ENCODE measurements around the gene SEMA5A. TPM values are rescaled to one million over a fixed set of nuclear protein-coding genes. Genes with fewer than 3 reads are reported as not detected.

The SEMA5A gene
- polyA plus RNA-seq, 6 donors from 2014 or later, result not detected

DNA sequence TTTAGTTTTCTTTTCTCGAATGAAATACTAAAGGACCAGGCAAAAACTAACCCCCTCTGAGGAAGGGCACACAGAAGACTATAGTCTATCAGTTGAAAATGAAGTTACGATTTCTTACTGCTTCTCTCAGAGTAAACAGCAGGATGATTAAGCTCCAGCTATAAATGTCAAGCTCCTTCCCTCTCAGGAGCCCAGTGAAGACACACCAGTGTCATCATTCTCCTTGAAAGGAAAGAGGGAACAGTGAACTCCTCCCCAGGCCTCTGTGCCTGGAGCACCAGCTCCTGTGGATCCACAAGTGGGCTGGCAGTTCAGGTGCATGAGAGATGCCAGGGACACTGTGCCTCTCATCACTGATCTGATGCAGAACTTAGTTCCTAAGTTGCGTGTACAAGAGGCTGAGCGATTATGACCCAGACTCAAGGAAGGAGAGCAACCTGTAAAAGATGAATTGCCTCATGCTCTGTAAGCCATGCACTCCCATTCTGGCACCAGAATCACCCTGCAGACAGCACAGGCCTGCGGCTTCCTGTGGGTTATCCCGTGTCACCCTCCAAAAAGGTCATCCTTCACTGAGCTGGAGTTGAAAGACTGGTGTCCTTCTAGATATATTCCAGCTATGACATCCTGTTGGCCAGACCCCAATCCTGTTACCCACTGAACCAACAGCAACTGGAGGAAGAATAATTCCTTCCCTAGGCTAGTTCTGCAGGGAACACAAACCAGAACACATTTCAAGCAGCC is 394.0 kb downstream of the SEMA5A start:
- Mint-ChIP-seq H3K27me3 (no peaks in the 10 kb centered on the region), H3K36me3 (no peaks in the 10 kb centered on the region), H3K4me3 (no peak overlapping the region), H3K9me3 (peaks cover 0 to 5% (median 0%) of the 10 kb centered on the region in 7 donors), H3K27ac (no peak overlapping the region), H3K4me1 (no peaks in the 10 kb centered on the region)
- no peak for DNase-seq
- no peak for ATAC-seq (ENCODE audit: low read depth in 2 of 2)

DNA sequence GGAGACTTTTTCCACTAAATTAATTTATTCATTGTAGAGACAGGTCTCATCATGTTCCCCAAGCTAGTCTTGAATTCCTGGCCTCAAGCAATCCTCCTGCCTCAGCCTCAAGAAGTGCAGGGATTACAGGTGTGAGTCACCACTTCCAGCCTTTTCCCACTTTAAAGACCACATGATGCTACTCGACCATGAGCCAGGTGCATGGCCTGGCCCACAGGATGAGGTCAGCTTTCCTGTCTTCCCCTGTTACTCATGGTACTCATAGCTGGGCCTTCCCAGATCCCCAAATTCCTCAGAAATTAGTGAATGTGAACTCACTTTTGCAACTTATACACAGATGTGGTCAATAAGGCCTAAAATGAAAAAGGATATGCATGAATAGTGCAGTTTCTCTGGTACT is 395.9 kb downstream of the SEMA5A start:
- H3K36me3 Mint-ChIP-seq, result no peaks in the 10 kb centered on the region
- H3K9me3 Mint-ChIP-seq, result peaks cover 0 to 5% (median 0%) of the 10 kb centered on the region in 7 donors

DNA sequence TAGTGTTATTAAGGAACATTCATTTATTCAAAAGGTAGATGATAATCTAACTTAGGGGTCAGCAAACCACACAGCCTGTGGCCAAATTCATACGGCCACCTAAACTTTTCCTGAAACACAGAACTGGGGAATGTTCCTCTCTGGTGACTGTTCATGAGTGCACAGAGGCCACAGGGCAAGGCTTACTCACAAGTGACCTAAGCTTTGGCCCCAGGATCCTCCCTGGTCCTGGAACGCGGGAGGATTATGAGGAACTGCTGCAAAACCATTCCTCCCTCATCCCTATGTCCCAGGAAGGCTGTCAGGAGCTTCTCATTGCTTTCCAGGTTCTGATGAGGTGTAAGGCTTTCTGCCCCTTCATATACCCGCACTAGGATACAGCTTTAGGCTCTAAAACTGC is 397.6 kb downstream of the SEMA5A start:
- ATAC-seq (ENCODE audit: low read depth in 2 of 2) (no peak), DNase-seq (no peak)
- H3K27me3 Mint-ChIP-seq, result no peaks in the 10 kb centered on the region
- no peaks in the 10 kb centered on the region for H3K4me1 Mint-ChIP-seq
- no peak overlapping the region for H3K4me3 Mint-ChIP-seq
- H3K9me3 Mint-ChIP-seq, result peaks cover 0 to 9% (median 0%) of the 10 kb centered on the region in 7 donors
- H3K36me3 Mint-ChIP-seq, result no peaks in the 10 kb centered on the region
- H3K27ac Mint-ChIP-seq, result no peak overlapping the region

More for the DNA sequence above, 395.9 kb downstream of the SEMA5A start:
- DNase-seq (no peak), ATAC-seq (ENCODE audit: low read depth in 2 of 2) (no peak)
- H3K27ac Mint-ChIP-seq, result no peak overlapping the region
- no peaks in the 10 kb centered on the region for H3K4me1 Mint-ChIP-seq
- H3K4me3 Mint-ChIP-seq, result no peak overlapping the region
- H3K27me3 Mint-ChIP-seq, result no peaks in the 10 kb centered on the region

DNA sequence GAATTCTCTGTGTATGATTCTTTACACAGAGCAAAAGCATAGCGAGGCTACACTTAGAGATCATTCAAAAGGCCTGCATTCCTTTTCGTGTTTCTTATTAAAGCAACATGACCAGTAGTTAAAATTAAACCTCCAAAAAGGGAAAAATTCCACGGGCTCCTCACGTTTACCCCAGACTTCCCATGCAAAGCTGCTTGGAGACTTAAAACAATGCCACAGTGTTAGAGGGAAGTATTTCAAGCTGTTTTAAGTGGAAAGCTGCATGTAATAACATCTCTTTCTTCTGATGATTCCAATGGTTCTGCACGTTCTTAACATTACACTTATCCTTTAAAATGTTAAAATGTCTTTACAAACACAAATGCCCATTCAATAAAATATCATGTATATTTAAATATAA is 405.2 kb downstream of the SEMA5A start:
- Mint-ChIP-seq H3K4me3 (no peak overlapping the region), H3K27me3 (no peaks in the 10 kb centered on the region), H3K9me3 (peaks cover 0 to 14% (median 3%) of the 10 kb centered on the region in 7 donors), H3K36me3 (no peaks in the 10 kb centered on the region), H3K4me1 (no peaks in the 10 kb centered on the region), H3K27ac (no peak overlapping the region)
- no peak for ATAC-seq (ENCODE audit: low read depth in 2 of 2)
- no peak for DNase-seq

DNA sequence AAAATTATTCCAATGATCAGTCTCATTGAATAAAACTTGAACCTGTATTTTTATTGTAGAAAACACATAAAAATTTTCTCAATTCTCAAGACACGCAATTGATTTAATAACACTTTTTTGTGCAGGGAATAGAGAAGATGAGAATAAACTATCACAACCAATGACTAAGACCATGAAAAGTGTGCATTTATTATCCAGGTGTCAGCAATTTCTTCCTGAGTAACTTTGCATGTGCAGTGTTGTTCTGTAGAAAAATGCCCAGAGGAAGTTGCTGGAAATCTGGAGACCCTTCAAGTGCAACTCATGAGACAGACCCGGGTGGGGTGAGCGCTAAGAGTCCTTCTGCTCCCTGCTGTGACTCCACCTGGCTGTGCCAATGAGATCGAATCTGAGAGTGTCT is 405.7 kb downstream of the SEMA5A start:
- ATAC-seq (ENCODE audit: low read depth in 2 of 2) (no peak), DNase-seq (no peak)
- no peaks in the 10 kb centered on the region for H3K36me3 Mint-ChIP-seq
- no peak overlapping the region for H3K27ac Mint-ChIP-seq
- no peaks in the 10 kb centered on the region for H3K27me3 Mint-ChIP-seq
- H3K4me3 Mint-ChIP-seq, result peak overlapping the region in 1 of 8 donors; percentile 22
- H3K9me3 Mint-ChIP-seq, result peaks cover 0 to 14% (median 5%) of the 10 kb centered on the region in 7 donors
- H3K4me1 Mint-ChIP-seq, result no peaks in the 10 kb centered on the region

DNA sequence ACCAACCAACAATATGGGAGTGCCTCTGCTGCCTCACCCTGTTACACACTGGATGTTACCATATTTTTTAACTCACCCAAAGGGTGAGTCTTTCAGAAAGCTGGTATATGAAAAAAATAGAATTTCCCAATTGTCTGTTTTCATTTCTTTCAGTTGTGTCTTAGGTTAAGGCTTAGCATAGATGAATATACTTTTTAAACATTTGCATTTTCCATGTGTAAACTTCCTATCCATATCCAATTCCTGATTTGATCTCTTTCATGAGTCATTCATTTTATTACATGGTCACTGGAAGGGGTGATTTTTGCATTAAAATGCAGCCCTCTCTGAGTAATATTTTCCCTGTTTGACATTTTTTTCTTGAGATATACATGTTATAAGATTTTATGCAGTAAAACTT is 406.5 kb downstream of the SEMA5A start:
- ATAC-seq (ENCODE audit: low read depth in 2 of 2) (no peak), DNase-seq (no peak)
- Mint-ChIP-seq H3K36me3 (no peaks in the 10 kb centered on the region), H3K27me3 (no peaks in the 10 kb centered on the region), H3K27ac (no peak overlapping the region), H3K4me3 (no peak overlapping the region), H3K9me3 (peaks cover 0 to 8% (median 5%) of the 10 kb centered on the region in 7 donors), H3K4me1 (no peaks in the 10 kb centered on the region)

DNA sequence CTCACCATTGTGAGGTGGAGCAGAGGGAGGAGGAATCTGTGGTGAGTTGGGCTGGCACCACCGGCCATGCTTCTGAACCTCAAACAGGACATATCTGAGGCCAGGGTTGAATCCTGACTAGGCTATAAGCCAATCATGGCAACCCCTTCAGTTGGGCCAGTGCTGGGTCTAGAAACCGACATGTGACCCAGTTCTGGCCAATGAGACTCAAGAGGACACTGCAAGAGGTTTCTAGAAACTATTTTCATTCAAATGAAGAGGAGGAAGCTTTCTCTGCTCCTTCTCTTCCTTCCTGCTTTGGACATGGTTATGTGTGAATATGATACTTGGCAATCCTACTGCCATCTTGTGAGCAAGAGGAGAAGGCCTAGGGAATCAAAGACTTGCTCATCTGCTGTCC is 417.7 kb downstream of the SEMA5A start:
- ATAC-seq (ENCODE audit: low read depth in 2 of 2), result no peak
- Mint-ChIP-seq H3K27ac (no peak overlapping the region), H3K36me3 (no peaks in the 10 kb centered on the region), H3K9me3 (peaks cover 0 to 13% (median 2%) of the 10 kb centered on the region in 7 donors), H3K4me3 (no peak overlapping the region), H3K4me1 (no peaks in the 10 kb centered on the region), H3K27me3 (peaks cover 0 to 4% (median 0%) of the 10 kb centered on the region in 3 donors)
- no peak for DNase-seq

DNA sequence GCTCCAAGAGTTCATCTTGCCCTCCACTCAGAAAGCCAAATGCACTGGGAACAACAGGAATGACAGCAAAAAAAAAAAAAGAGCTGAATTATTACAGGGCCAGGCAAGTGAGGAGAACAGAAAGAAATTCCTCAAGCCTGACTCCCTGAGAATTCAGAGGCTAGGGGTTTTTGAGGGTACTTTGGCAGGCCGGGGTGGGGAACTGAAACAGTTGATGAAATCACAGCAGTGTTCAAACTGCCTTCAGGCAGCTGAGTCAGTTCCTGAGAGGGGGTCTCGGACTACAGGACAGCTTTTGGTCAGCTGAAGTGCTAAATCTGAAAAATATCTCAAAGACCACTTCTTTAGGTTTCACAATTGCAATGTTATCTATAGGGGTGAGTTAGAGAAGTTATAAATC is 419.4 kb downstream of the SEMA5A start:
- Mint-ChIP-seq H3K4me3 (no peak overlapping the region), H3K9me3 (peaks cover 0 to 13% (median 2%) of the 10 kb centered on the region in 7 donors), H3K36me3 (no peaks in the 10 kb centered on the region), H3K27ac (no peak overlapping the region), H3K4me1 (no peaks in the 10 kb centered on the region), H3K27me3 (peaks cover 0 to 4% (median 3%) of the 10 kb centered on the region in 3 donors)
- DNase-seq (no peak), ATAC-seq (ENCODE audit: low read depth in 2 of 2) (no peak)

DNA sequence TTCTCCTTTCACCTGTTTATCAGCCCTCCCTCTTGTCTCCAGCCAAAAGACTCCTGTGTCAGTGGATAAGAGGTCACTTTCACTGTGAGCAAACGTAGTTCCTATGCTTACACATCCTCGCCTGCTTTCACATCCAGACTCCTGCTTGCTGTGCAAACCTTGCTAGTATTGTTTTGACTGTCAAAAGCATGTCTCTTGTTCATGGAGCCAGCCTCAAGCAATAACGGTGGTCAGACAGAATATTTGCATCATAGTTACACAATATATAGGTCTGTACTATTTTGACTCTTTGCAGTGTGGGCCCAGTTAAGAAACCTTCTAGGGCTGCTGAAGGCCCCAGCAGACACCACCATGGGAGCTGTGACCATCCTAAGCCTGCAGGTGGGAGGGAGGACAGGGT is 420.0 kb downstream of the SEMA5A start:
- no peak overlapping the region for H3K4me3 Mint-ChIP-seq
- no peak for ATAC-seq (ENCODE audit: low read depth in 2 of 2)

DNA sequence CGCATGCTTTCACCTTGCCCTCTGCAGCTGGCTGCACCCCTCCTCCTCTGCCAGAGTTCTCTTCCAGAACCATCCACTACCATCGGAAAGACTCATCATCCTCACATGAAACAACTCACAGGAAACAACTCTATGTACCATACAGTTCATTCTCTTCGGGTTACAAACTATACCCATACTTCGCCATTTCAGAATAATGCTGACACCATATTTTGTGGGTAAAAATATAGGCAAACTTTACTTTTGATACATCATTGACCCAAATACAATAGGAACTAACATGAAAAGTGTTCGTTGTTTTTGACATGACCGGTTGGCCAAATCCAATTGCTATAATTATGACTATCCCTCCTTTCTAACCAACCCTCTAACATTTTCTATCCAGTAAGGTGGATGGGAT is 421.0 kb downstream of the SEMA5A start:
- ATAC-seq (ENCODE audit: low read depth in 2 of 2), result no peak
- peak overlapping the region in 1 of 6 donors; percentile 13 for H3K27ac Mint-ChIP-seq
- peaks cover 0 to 5% (median 4%) of the 10 kb centered on the region in 3 donors for H3K27me3 Mint-ChIP-seq
- peak overlapping the region in 1 of 8 donors; percentile 3 for H3K4me3 Mint-ChIP-seq
- peaks cover 0 to 13% (median 2%) of the 10 kb centered on the region in 7 donors for H3K9me3 Mint-ChIP-seq
- H3K4me1 Mint-ChIP-seq, result no peaks in the 10 kb centered on the region
- no peaks in the 10 kb centered on the region for H3K36me3 Mint-ChIP-seq
- DNase-seq, result no peak

More for the DNA sequence above, 420.0 kb downstream of the SEMA5A start:
- Mint-ChIP-seq H3K9me3 (peaks cover 0 to 13% (median 2%) of the 10 kb centered on the region in 7 donors), H3K27ac (no peak overlapping the region), H3K4me1 (no peaks in the 10 kb centered on the region), H3K36me3 (no peaks in the 10 kb centered on the region), H3K27me3 (peaks cover 0 to 5% (median 4%) of the 10 kb centered on the region in 3 donors)
- no peak for DNase-seq

DNA sequence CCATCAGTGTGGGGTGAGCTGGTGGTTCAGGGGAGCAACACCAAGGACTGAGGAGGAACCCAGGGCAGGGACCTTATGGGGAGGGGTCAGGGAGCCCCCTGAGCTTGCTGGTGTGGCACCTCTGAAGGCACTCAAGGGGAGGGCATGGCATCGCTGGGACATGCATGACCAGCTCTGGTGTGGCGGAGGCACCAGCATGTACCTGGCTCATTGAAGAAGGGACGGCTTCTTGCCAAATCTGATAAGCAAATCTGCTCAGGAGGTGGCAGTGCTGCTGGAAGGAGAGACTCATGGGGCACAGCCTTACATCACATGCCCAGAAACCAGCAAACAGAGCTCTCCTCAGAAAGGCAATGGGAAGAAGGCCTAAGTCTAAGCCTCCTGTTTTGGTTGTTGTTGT is 421.8 kb downstream of the SEMA5A start:
- no peaks in the 10 kb centered on the region for H3K36me3 Mint-ChIP-seq
- H3K27ac Mint-ChIP-seq, result no peak overlapping the region
- H3K27me3 Mint-ChIP-seq, result peaks cover 0 to 5% (median 4%) of the 10 kb centered on the region in 3 donors
- DNase-seq, result no peak
- peak overlapping the region in 1 of 8 donors; percentile 25 for H3K4me3 Mint-ChIP-seq
- ATAC-seq (ENCODE audit: low read depth in 2 of 2), result no peak
- no peaks in the 10 kb centered on the region for H3K4me1 Mint-ChIP-seq
- H3K9me3 Mint-ChIP-seq, result peaks cover 0 to 13% (median 2%) of the 10 kb centered on the region in 7 donors

DNA sequence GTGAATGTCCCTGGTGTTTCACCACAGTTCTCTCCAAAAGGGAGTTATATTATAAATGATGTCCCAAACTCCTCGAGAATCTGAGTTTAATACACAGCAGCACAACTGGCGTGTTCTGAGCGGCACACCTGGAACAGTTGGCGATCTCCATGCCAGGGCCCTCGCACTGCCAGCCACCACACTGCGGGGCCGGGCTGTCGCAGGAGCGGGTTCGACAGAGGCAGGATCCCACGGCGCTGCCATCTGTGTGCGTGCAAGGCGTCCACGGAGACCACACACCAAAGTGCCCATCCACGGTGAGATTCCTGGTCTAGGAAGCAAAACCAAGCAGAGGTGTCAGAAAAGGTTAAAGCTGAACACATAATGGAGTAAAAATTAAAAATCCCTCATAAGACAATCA is 423.3 kb downstream of the SEMA5A start:
- Mint-ChIP-seq H3K27me3 (peaks cover 0 to 5% (median 4%) of the 10 kb centered on the region in 3 donors), H3K4me1 (no peaks in the 10 kb centered on the region), H3K36me3 (no peaks in the 10 kb centered on the region), H3K9me3 (peaks cover 0 to 13% (median 2%) of the 10 kb centered on the region in 7 donors), H3K4me3 (no peak overlapping the region), H3K27ac (no peak overlapping the region)
- DNase-seq (no peak), ATAC-seq (ENCODE audit: low read depth in 2 of 2) (no peak)

DNA sequence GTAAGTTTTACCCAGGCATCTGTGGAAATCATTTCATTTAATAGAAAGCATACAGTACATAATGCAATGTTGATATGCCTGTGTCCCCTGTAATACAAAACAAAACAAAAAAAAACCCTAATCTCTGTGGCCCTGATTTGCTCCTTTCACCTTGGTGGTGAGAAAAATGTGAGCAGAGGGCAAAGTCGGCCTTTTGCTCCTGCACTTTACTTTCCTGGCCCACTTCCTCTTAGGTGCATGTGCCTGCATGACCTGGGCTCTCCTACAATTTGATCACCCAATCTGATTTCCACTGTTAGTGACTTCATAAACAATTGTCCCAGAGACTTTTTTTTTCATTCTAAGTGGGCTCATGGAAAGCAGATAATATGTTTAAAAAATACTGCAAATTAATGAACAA is 424.3 kb downstream of the SEMA5A start:
- peaks cover 0 to 13% (median 2%) of the 10 kb centered on the region in 7 donors for H3K9me3 Mint-ChIP-seq
- no peak overlapping the region for H3K4me3 Mint-ChIP-seq
- ATAC-seq (ENCODE audit: low read depth in 2 of 2), result no peak
- no peaks in the 10 kb centered on the region for H3K36me3 Mint-ChIP-seq
- no peaks in the 10 kb centered on the region for H3K4me1 Mint-ChIP-seq
- no peak overlapping the region for H3K27ac Mint-ChIP-seq
- peaks cover 0 to 5% (median 4%) of the 10 kb centered on the region in 3 donors for H3K27me3 Mint-ChIP-seq
- DNase-seq, result no peak

DNA sequence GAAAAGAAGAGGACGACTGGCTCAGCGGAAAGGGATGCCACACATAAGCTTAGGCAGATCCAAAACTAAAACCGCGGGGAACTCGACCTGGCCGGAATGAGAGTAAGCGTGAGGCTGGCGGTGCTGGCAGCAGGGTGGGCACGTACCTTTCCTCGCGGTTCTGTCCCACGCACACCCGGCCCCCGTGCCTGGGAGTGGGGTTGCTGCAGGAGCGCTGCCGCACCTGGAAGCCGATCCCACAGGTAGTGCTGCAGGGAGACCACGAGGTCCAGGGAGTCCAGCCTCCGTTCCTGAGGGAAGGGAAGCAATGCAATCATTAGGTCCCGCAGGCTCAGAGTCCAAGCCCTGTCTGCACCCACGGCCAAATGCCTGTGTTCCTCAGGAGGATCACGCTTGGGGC is 427.0 kb downstream of the SEMA5A start:
- ATAC-seq (ENCODE audit: low read depth in 2 of 2), result no peak
- no peaks in the 10 kb centered on the region for H3K36me3 Mint-ChIP-seq

More for the DNA sequence above, 427.0 kb downstream of the SEMA5A start:
- Mint-ChIP-seq H3K9me3 (peaks cover 0 to 24% (median 4%) of the 10 kb centered on the region in 7 donors), H3K27ac (no peak overlapping the region), H3K4me1 (no peaks in the 10 kb centered on the region), H3K27me3 (peaks cover 0 to 5% (median 0%) of the 10 kb centered on the region in 3 donors), H3K4me3 (peak overlapping the region in 1 of 8 donors; percentile 52)
- no peak for DNase-seq
